Measurements from ENCODE around the gene CCT5. TPM values are rescaled to one million over a fixed set of nuclear protein-coding genes. Genes with fewer than 3 reads are reported as not detected.

Gene CCT5
- total and polyA plus RNA-seq, 12 donors: 81.3 to 645 (median 151) TPM

GRCh38 chr5:10233505-10233904, 16.6 kb upstream of the CCT5 start:
- intact Hi-C loops (cut with DNase I): no loop called here
- DNase-seq: peak in 4 of 7 donors; percentile 30 to 36 (median 32)
- no peak for TF ChIP-seq CTCF (IDR thresholded peaks at IDR 0.05)
- no peak for TF ChIP-seq POLR2A (IDR thresholded peaks at IDR 0.05)
- Histone ChIP-seq H3K27me3 (no peaks in the 10 kb centered on the region), H3K36me3 (replicated peaks in 1 of 2) (peaks cover 0 to 19% of the 10 kb centered on the region in 2 donors), H3K4me3 (no peak overlapping the region), H3K27ac (no peak overlapping the region), H3K4me1 (replicated peaks in 1 of 2) (no peaks in the 10 kb centered on the region), H3K9me3 (replicated peaks in 1 of 3) (no peaks in the 10 kb centered on the region)
- 65 to 81% (median 69%) methylated on average over 7 of the region's 7 CpGs for WGBS, 4 donors

DNA sequence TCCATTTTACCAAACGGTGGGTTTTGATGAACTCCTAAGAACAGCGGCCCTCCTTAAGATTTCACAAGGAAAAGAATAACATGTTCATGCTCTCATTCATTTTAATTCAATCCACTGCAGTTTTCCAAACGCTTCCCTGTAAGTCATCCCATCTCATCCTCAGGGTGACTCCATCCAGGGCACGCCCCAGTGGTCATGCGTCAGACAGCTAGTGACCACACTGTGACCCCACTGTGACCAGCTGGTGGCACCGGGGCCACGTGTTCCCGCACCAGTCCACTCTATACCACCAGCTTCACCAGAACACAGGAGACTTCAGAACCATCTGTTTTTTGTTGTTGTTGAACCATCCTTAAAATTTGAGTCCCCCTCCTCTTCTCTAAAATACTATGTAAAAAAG, 14.7 kb upstream of the CCT5 start:
- H3K27me3 ChIP-seq: no peaks in the 10 kb centered on the region
- H3K4me1 ChIP-seq (replicated peaks in 1 of 2): no peaks in the 10 kb centered on the region
- WGBS, 4 donors: 87 to 92% (median 91%) methylated on average over 8 of the region's 8 CpGs
- H3K27ac ChIP-seq: no peak overlapping the region
- H3K4me3 ChIP-seq: no peak overlapping the region
- TF ChIP-seq POLR2A (IDR thresholded peaks at IDR 0.05) (no peak), CTCF (IDR thresholded peaks at IDR 0.05) (no peak)
- DNase-seq: no peak
- peaks cover 0 to 26% of the 10 kb centered on the region in 2 donors for H3K36me3 ChIP-seq (replicated peaks in 1 of 2)
- intact Hi-C loops (cut with DNase I): no loop called here
- no peaks in the 10 kb centered on the region for H3K9me3 ChIP-seq (replicated peaks in 1 of 3)

DNA sequence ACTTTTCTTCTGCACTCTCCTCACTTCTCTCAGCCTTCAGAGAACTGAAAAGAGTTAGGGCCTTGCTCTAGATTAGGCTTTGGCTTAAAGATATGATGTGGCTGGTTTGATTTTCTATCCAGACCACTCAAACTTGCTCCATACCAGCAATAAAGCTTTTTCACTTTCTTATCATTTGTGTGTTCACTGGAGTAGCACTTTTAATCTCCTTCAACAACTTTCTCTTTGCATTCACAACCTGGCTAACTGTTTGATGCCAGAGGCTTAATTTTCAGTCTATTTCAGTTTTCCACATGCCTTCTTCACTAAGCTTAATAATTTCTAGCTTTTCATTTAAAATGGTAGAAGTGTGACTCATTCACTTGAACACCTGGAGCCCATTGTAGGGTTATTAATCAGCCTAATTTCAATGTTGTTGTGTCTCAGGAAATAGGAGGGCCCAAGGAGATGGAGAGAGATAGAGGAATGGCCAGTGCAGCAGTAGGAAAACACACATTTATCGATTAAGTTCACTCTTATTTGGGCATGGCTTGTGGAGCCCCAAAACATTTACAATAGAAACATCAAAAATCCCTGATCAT, 6.3 kb upstream of the CCT5 start:
- peaks cover 5 to 6% of the 10 kb centered on the region in 2 donors for H3K4me1 ChIP-seq (replicated peaks in 1 of 2)
- TF ChIP-seq CTCF (IDR thresholded peaks at IDR 0.05): no peak
- TF ChIP-seq POLR2A (IDR thresholded peaks at IDR 0.05): no peak
- H3K9me3 ChIP-seq (replicated peaks in 1 of 3): no peaks in the 10 kb centered on the region
- peaks cover 0 to 4% of the 10 kb centered on the region in 2 donors for H3K36me3 ChIP-seq (replicated peaks in 1 of 2)
- no peak overlapping the region for H3K4me3 ChIP-seq
- intact Hi-C loops (cut with DNase I): no loop called here
- WGBS, 4 donors: 91 to 97% (median 94%) methylated on average over 1 of the region's 1 CpG
- H3K27me3 ChIP-seq: no peaks in the 10 kb centered on the region
- no peak for DNase-seq
- H3K27ac ChIP-seq: no peak overlapping the region

- intact Hi-C loops (cut with DNase I): no loop called here
- H3K4me3 ChIP-seq: no peak overlapping the region
- no peaks in the 10 kb centered on the region for H3K27me3 ChIP-seq
- TF ChIP-seq POLR2A (IDR thresholded peaks at IDR 0.05) (no peak), CTCF (IDR thresholded peaks at IDR 0.05) (no peak)
- DNase-seq: no peak
- peaks cover 9 to 10% of the 10 kb centered on the region in 2 donors for H3K4me1 ChIP-seq (replicated peaks in 1 of 2)
- WGBS, 4 donors: 92 to 98% (median 97%) methylated on average over 10 of the region's 10 CpGs
- no peaks in the 10 kb centered on the region for H3K36me3 ChIP-seq (replicated peaks in 1 of 2)
- H3K9me3 ChIP-seq (replicated peaks in 1 of 3): no peaks in the 10 kb centered on the region
- no peak overlapping the region for H3K27ac ChIP-seq
These were observed 5.6 kb upstream of the CCT5 start for GRCh38 chr5:10244342-10244944.

All from adrenal gland (tissue), 12 donors.